IMR-90 (cell line): ENCODE results near the gene TPM4. TPM values are rescaled to one million over a fixed set of nuclear protein-coding genes. Genes with fewer than 3 reads are reported as not detected.

Experiments used
- ATAC-seq: fragments of 200-7000 bp; cut with Tn5 transposase; 2 replicates; pipeline ENCODE4 v1.9.1; 2020; ENCODE audit warnings: low read depth, mild to moderate bottlenecking, moderate library complexity
- BruUV-seq: library from RNA; stranded (reverse); fragments of 400-500 nt; replicated peaks from 2 replicates; lab custom pipeline; 2021; lab: Mats Ljungman, UMichigan
- CTCF ChIA-PET: fragments of 300-600 bp; formaldehyde crosslinking; extraction: SDS; loops from one replicate; lab custom pipeline; 2021; ENCODE audit warnings: antibody characterized with exemption; lab: Yijun Ruan, JAX
- POLR2A ChIA-PET: fragments of 300-600 bp; sonication (Branson Sonifier 250); formaldehyde crosslinking; loops from one replicate; lab custom pipeline; 2022; ENCODE audit warnings: antibody characterized with exemption; ENCODE audit not compliant: unreplicated experiment; lab: Charles Lee
- DNase-seq: peaks from one replicate; pipeline ENCODE4 v3.0.0; 2013
- H2AFZ ChIP-seq: replicated peaks from 2 replicates; pipeline ENCODE3; 2013; ENCODE audit warnings: low read length, mild to moderate bottlenecking; ENCODE audit not compliant: poor library complexity
- H2AK5ac ChIP-seq: 2 replicates; pipeline ENCODE4 v1.6.1; 2013; ENCODE audit warnings: low read depth, low read length, inconsistent platforms
- H2AK9ac ChIP-seq: replicated peaks from 2 replicates; pipeline ENCODE3; 2013; ENCODE audit warnings: mild to moderate bottlenecking, low read depth, low read length, moderate library complexity; ENCODE audit not compliant: poor library complexity
- H2BK120ac ChIP-seq: 2 replicates; pipeline ENCODE4 v1.6.1; 2013; ENCODE audit warnings: low read depth, low read length, inconsistent platforms
- H2BK15ac ChIP-seq: 3 replicates; pipeline ENCODE4 v1.6.1; 2013; ENCODE audit warnings: low read depth, low read length, inconsistent platforms
- H2BK20ac ChIP-seq: 2 replicates; pipeline ENCODE4 v1.6.1; 2013; ENCODE audit warnings: low read depth, mild to moderate bottlenecking, inconsistent platforms, low read length, moderate library complexity
- H2BK5ac ChIP-seq: 2 replicates; pipeline ENCODE4 v1.6.1; 2013; ENCODE audit warnings: mild to moderate bottlenecking, low read depth, low read length, inconsistent platforms; ENCODE audit not compliant: poor library complexity, severe bottlenecking
- H3K14ac ChIP-seq: replicated peaks from 2 replicates; pipeline ENCODE4 v1.6.1; 2013; ENCODE audit warnings: low read depth, low read length, inconsistent platforms
- H3K18ac ChIP-seq: 2 replicates; pipeline ENCODE4 v1.6.1; 2013; ENCODE audit warnings: low read depth, low read length, control low read depth
- H3K23ac ChIP-seq: 2 replicates; pipeline ENCODE4 v1.6.1; 2013; ENCODE audit warnings: low read depth, low read length, inconsistent platforms
- H3K27ac ChIP-seq: 2 replicates; pipeline ENCODE4 v1.5.1; 2013; ENCODE audit warnings: mild to moderate bottlenecking, control low read depth, low read length; ENCODE audit not compliant: insufficient read depth
- H3K27me3 ChIP-seq: 2 replicates; pipeline ENCODE4 v1.6.1; 2013; ENCODE audit warnings: low read length; ENCODE audit not compliant: control insufficient read depth, insufficient read depth
- H3K36me3 ChIP-seq: 2 replicates; pipeline ENCODE4 v1.6.1; 2013; ENCODE audit warnings: low read length, mixed read lengths; ENCODE audit not compliant: control insufficient read depth, insufficient read depth
- H3K4ac ChIP-seq: 2 replicates; pipeline ENCODE4 v1.6.1; 2013; ENCODE audit warnings: low read depth, low read length, inconsistent platforms
- H3K4me1 ChIP-seq: 2 replicates; pipeline ENCODE4 v1.6.1; 2013; ENCODE audit warnings: low read length, mixed read lengths; ENCODE audit not compliant: control insufficient read depth, insufficient read depth
- H3K4me2 ChIP-seq: 2 replicates; pipeline ENCODE4 v1.6.1; 2013; ENCODE audit warnings: low read depth, mild to moderate bottlenecking, control low read depth, low read length, moderate library complexity
- H3K4me3 ChIP-seq: 2 replicates; pipeline ENCODE4 v1.5.1; 2013; ENCODE audit warnings: low read depth, mild to moderate bottlenecking, control low read depth, low read length, moderate library complexity; ENCODE audit not compliant: insufficient read depth
- H3K56ac ChIP-seq: 2 replicates; pipeline ENCODE4 v1.6.1; 2013; ENCODE audit warnings: low read length, inconsistent platforms; ENCODE audit not compliant: insufficient read depth; ENCODE audit errors: extremely low read depth
- H3K79me1 ChIP-seq, 2 experiments: 2 replicates each; pipeline ENCODE4 v1.6.1; 2013; ENCODE audit warnings: low read length in 2 of 2, inconsistent platforms in 1 of 2, low read depth in 1 of 2
- H3K9ac ChIP-seq: 2 replicates; pipeline ENCODE4 v1.6.1; 2013; ENCODE audit warnings: low read depth, low read length, control low read depth
- H3K9me1 ChIP-seq: 2 replicates; pipeline ENCODE4 v1.6.1; 2013; ENCODE audit warnings: low read length, inconsistent platforms; ENCODE audit not compliant: insufficient read depth
- H3K9me3 ChIP-seq: 2 replicates; pipeline ENCODE4 v1.6.1; 2013; ENCODE audit warnings: low read length; ENCODE audit not compliant: control insufficient read depth, insufficient read depth
- H4K20me1 ChIP-seq: 2 replicates; pipeline ENCODE4 v1.6.1; 2013; ENCODE audit warnings: low read length, inconsistent platforms; ENCODE audit not compliant: insufficient read depth
- H4K5ac ChIP-seq: 2 replicates; pipeline ENCODE4 v1.6.1; 2013; ENCODE audit warnings: mild to moderate bottlenecking, low read depth, low read length, control low read depth
- H4K8ac ChIP-seq, 2 experiments: 2 replicates each; pipeline ENCODE4 v1.6.1; 2013; ENCODE audit warnings: low read depth in 2 of 2, low read length in 2 of 2, control low read depth in 1 of 2, inconsistent platforms in 1 of 2
- H4K91ac ChIP-seq: 2 replicates; pipeline ENCODE4 v1.6.1; 2013; ENCODE audit warnings: low read depth, low read length, inconsistent platforms; ENCODE audit not compliant: insufficient read depth
- CEBPB ChIP-seq: IDR thresholded peaks from 2 replicates; pipeline ENCODE4 v1.6.1; 2012; ENCODE audit warnings: low read depth, low read length, improper control_type of control experiment
- CHD1 ChIP-seq: IDR thresholded peaks from 2 replicates; pipeline ENCODE4 v1.6.1; 2012; ENCODE audit warnings: low read depth, low read length, improper control_type of control experiment
- ELK1 ChIP-seq: fragments of 150-350 bp; IDR thresholded peaks from 2 replicates; pipeline ENCODE4 v1.6.1; 2016; ENCODE audit warnings: low read depth, mild to moderate bottlenecking, low read length, moderate library complexity, borderline replicate concordance
- FOS ChIP-seq: fragments of 150-350 bp; IDR thresholded peaks from 2 replicates; pipeline ENCODE4 v1.6.1; 2016; ENCODE audit warnings: low read depth, low read length
- MXI1 ChIP-seq: IDR thresholded peaks from 2 replicates; pipeline ENCODE4 v1.6.1; 2012; ENCODE audit warnings: low read depth, mild to moderate bottlenecking, low read length, moderate library complexity, borderline replicate concordance
- RAD21 ChIP-seq: IDR thresholded peaks from 2 replicates; pipeline ENCODE4 v1.6.1; 2012; ENCODE audit warnings: low read length, improper control_type of control experiment
- RCOR1 ChIP-seq: IDR thresholded peaks from 2 replicates; pipeline ENCODE4 v1.6.1; 2012; ENCODE audit warnings: mild to moderate bottlenecking, low read length, improper control_type of control experiment; ENCODE audit not compliant: insufficient replicate concordance
- RFX5 ChIP-seq: IDR thresholded peaks from 2 replicates; pipeline ENCODE4 v1.8.0; 2012; ENCODE audit warnings: low read depth, mild to moderate bottlenecking, low read length, moderate library complexity
- SMC3 ChIP-seq: fragments of 150-350 bp; IDR thresholded peaks from 2 replicates; pipeline ENCODE4 v1.6.1; 2016; ENCODE audit warnings: low read depth, mild to moderate bottlenecking, antibody characterized with exemption, low read length, moderate library complexity
- WGBS, 2 experiments: methylation state at CpG; one replicate each; pipeline versions ENCODE4 v1.1.5 to v1.1.7; 2013; ENCODE audit warnings: missing lambda C conversion rate in 2 of 2; ENCODE audit not compliant: insufficient read length in 1 of 2; ENCODE audit errors: extremely low coverage in 2 of 2; 5-methylcytosine and 5-hydroxymethylcytosine counted together
- dilution Hi-C: fragments of 300-500 bp; cut with HindIII; formaldehyde crosslinking; loops from one replicate; pipeline ENCODE4 v1.14.3; 2018; ENCODE audit warnings: low sequenced_read_pairs; ENCODE audit not compliant: unreplicated experiment
- in situ Hi-C: fragments of 300-500 bp; cut with MboI; formaldehyde crosslinking; loops from 3 replicates; pipeline ENCODE4 v1.14.3; 2019; ENCODE audit warnings: low sequenced_read_pairs, inconsistent platforms, mixed read lengths
- intact Hi-C: fragments of 100-400 bp; cut with micrococcal nuclease; formaldehyde crosslinking; loops from 2 replicates; pipeline ENCODE4 v1.10.0; 2022
- polyA plus RNA-seq, 3 experiments: library from polyadenylated mRNA; depleted of rRNA; stranded (reverse); fragments of >200 nt; gene quantifications; 2 replicates each; pipeline ENCODE4 v1.2.3, GENCODE V29; 2012; ENCODE audit warnings: low replicate concordance in 1 of 3
- total RNA-seq: library from RNA; depleted of rRNA; stranded (reverse); fragments of >200 nt; gene quantifications from 2 replicates; pipeline ENCODE4 v1.2.3, GENCODE V29; 2012

TPM4 gene
- total and polyA plus RNA-seq, 2 of the 4 experiments (the other 2 are of a cell fraction) = 1,075 to 1,160 TPM

- H3K79me1 ChIP-seq = peaks cover 19 to 73% of the 10 kb centered on the region in 2 experiments
- no peak overlapping the region for H3K4me2 ChIP-seq
- no peak overlapping the region for H3K14ac ChIP-seq
- no peak overlapping the region for H2BK20ac ChIP-seq
- no peak overlapping the region for H2AFZ ChIP-seq
- in situ Hi-C loops (no loop called here), intact Hi-C loops (no loop called here), dilution Hi-C loops (no loop called here)
- no peak overlapping the region for H2AK5ac ChIP-seq
- no peak overlapping the region for H3K4me3 ChIP-seq
- no peak overlapping the region for H3K18ac ChIP-seq
- no peak overlapping the region for H3K23ac ChIP-seq
- H3K9me1 ChIP-seq = peaks cover 3% of the 10 kb centered on the region; the same call in 1 of the 2 replicates
- H4K91ac ChIP-seq = no peak overlapping the region
- H2BK5ac ChIP-seq = no peak overlapping the region
- peaks cover 96% of the 10 kb centered on the region for H4K20me1 ChIP-seq
- DNase-seq (no peak), ATAC-seq (no peak)
- H4K5ac ChIP-seq = no peak overlapping the region
- no TSS peak for BruUV-seq
- no peak overlapping the region for H3K4ac ChIP-seq
- WGBS, 2 experiments = no CpG with 5 or more reads among the region's 6 CpGs
- H4K8ac ChIP-seq = no peak overlapping the region
- H3K9ac ChIP-seq = no peak overlapping the region
- H3K36me3 ChIP-seq = peaks cover 80% of the 10 kb centered on the region
- CTCF ChIA-PET = no interaction called here
- POLR2A ChIA-PET = no interaction called here
- no peak overlapping the region for H2AK9ac ChIP-seq
- no peak overlapping the region for H2BK120ac ChIP-seq
- no peak overlapping the region for H3K27ac ChIP-seq
- H3K27me3 ChIP-seq = no peaks in the 10 kb centered on the region
- H3K4me1 ChIP-seq = peaks cover 9% of the 10 kb centered on the region; the same call in 1 of the 2 replicates
- H2BK15ac ChIP-seq = no peak overlapping the region
- no peaks in the 10 kb centered on the region for H3K9me3 ChIP-seq
- no peak overlapping the region for H3K56ac ChIP-seq
- TF ChIP-seq RFX5 (no peak), ELK1 (no peak), MXI1 (no peak), SMC3 (no peak), RCOR1 (no peak), CEBPB (no peak), CHD1 (no peak), FOS (no peak), RAD21 (no peak)
Measured at GRCh38 chr19:16098416-16098768, 22.1 kb downstream of the TPM4 start.
